ENCODE measurements around the gene SSTR3. TPM values are rescaled to one million over a fixed set of nuclear protein-coding genes. Genes with fewer than 3 reads are reported as not detected.
"Not testable (repeated sequence)": the region's sequence is repeated elsewhere in the genome, so short reads cannot be mapped to it uniquely, and the experiment has no call there.

Gene SSTR3
- total and polyA plus RNA-seq, 5 donors = not detected

- ATAC-seq = not testable (repeated sequence)
Measured at GRCh38 chr22:37233371-37233750, 21.1 kb upstream of the SSTR3 start.

GRCh38 chr22:37232140-37232998 lies 20.1 kb upstream of the SSTR3 start:
- no peak overlapping the region for H3K27ac ChIP-seq (ENCODE audit: low read length)
- no peaks in the 10 kb centered on the region for H3K4me1 ChIP-seq (ENCODE audit: control insufficient read depth, insufficient read depth, low read length)
- intact Hi-C loops (cut with DNase I) = no loop called here
- no peaks in the 10 kb centered on the region for H3K9me3 ChIP-seq (ENCODE audit: control insufficient read depth, low read length)
- WGBS = 80% methylated on average over 15 of the region's 15 CpGs
- no peaks in the 10 kb centered on the region for H3K27me3 ChIP-seq (ENCODE audit: control insufficient read depth, insufficient read depth)
- no peak overlapping the region for H3K4me3 ChIP-seq (ENCODE audit: low read length)
- peak in 1 of 3 donors; percentile 42 for DNase-seq
- no peak for ATAC-seq

More at GRCh38 chr22:37233371-37233750, 21.1 kb upstream of the SSTR3 start:
- H3K27me3 ChIP-seq (ENCODE audit: control insufficient read depth, insufficient read depth); H3K9me3 ChIP-seq (ENCODE audit: control insufficient read depth, low read length); H3K4me3 ChIP-seq (ENCODE audit: low read length); intact Hi-C loops (cut with DNase I); H3K27ac ChIP-seq (ENCODE audit: low read length); H3K4me1 ChIP-seq (ENCODE audit: control insufficient read depth, insufficient read depth, low read length): not testable (repeated sequence)
- WGBS = 89% methylated on average over 12 of the region's 12 CpGs
- DNase-seq = peak in 1 of 3 donors; percentile 15

- Histone ChIP-seq H3K4me3 (ENCODE audit: low read length) (no peak overlapping the region), H3K27ac (ENCODE audit: low read length) (no peak overlapping the region), H3K27me3 (ENCODE audit: control insufficient read depth, insufficient read depth) (no peaks in the 10 kb centered on the region), H3K4me1 (ENCODE audit: control insufficient read depth, insufficient read depth, low read length) (no peaks in the 10 kb centered on the region), H3K9me3 (ENCODE audit: control insufficient read depth, low read length) (no peaks in the 10 kb centered on the region)
- ATAC-seq (no peak), DNase-seq (peak in 1 of 3 donors; percentile 30)
- intact Hi-C loops (cut with DNase I) = no loop called here
- WGBS = 75% methylated on average over 21 of the region's 21 CpGs
Measured at GRCh38 chr22:37231406-37232139, 19.3 kb upstream of the SSTR3 start.

GRCh38 chr22:37230673-37231405 lies 18.6 kb upstream of the SSTR3 start:
- H3K27ac ChIP-seq (ENCODE audit: low read length) = no peak overlapping the region
- H3K4me1 ChIP-seq (ENCODE audit: control insufficient read depth, insufficient read depth, low read length) = no peaks in the 10 kb centered on the region
- DNase-seq (peak in 1 of 3 donors; percentile 25), ATAC-seq (no peak)
- intact Hi-C loops (cut with DNase I) = no loop called here
- 75% methylated on average over 14 of the region's 14 CpGs for WGBS
- no peaks in the 10 kb centered on the region for H3K9me3 ChIP-seq (ENCODE audit: control insufficient read depth, low read length)
- no peak overlapping the region for H3K4me3 ChIP-seq (ENCODE audit: low read length)
- H3K27me3 ChIP-seq (ENCODE audit: control insufficient read depth, insufficient read depth) = no peaks in the 10 kb centered on the region

- Histone ChIP-seq H3K4me1 (ENCODE audit: control insufficient read depth, insufficient read depth, low read length) (no peaks in the 10 kb centered on the region), H3K9me3 (ENCODE audit: control insufficient read depth, low read length) (no peaks in the 10 kb centered on the region), H3K27me3 (ENCODE audit: control insufficient read depth, insufficient read depth) (no peaks in the 10 kb centered on the region), H3K4me3 (ENCODE audit: low read length) (no peak overlapping the region), H3K27ac (ENCODE audit: low read length) (no peak overlapping the region)
- intact Hi-C loops (cut with DNase I) = no loop called here
- ATAC-seq = peak; percentile 46
- WGBS = 55% methylated on average over 8 of the region's 8 CpGs
- peak in 2 of 3 donors; percentile 74 to 78 for DNase-seq
Measured at GRCh38 chr22:37229805-37230672, 17.8 kb upstream of the SSTR3 start.

GRCh38 chr22:37229012-37229804 lies 16.9 kb upstream of the SSTR3 start:
- Histone ChIP-seq H3K27me3 (ENCODE audit: control insufficient read depth, insufficient read depth) (no peaks in the 10 kb centered on the region), H3K4me1 (ENCODE audit: control insufficient read depth, insufficient read depth, low read length) (no peaks in the 10 kb centered on the region), H3K27ac (ENCODE audit: low read length) (no peak overlapping the region), H3K9me3 (ENCODE audit: control insufficient read depth, low read length) (no peaks in the 10 kb centered on the region), H3K4me3 (ENCODE audit: low read length) (no peak overlapping the region)
- 56% methylated on average over 7 of the region's 7 CpGs for WGBS
- peak in 2 of 3 donors; percentile 41 to 54 for DNase-seq
- intact Hi-C loops (cut with DNase I) = no loop called here
- no peak for ATAC-seq

GRCh38 chr22:37228106-37229011 lies 16.1 kb upstream of the SSTR3 start:
- Histone ChIP-seq H3K4me1 (ENCODE audit: control insufficient read depth, insufficient read depth, low read length) (no peaks in the 10 kb centered on the region), H3K4me3 (ENCODE audit: low read length) (no peak overlapping the region), H3K9me3 (ENCODE audit: control insufficient read depth, low read length) (no peaks in the 10 kb centered on the region), H3K27me3 (ENCODE audit: control insufficient read depth, insufficient read depth) (no peaks in the 10 kb centered on the region), H3K27ac (ENCODE audit: low read length) (no peak overlapping the region)
- DNase-seq (peak in 1 of 3 donors; percentile 70), ATAC-seq (peak; percentile 6 to 12)
- 50% methylated on average over 20 of the region's 20 CpGs for WGBS
- intact Hi-C loops (cut with DNase I) = no loop called here

- intact Hi-C loops (cut with DNase I) = no loop called here
- DNase-seq (peak in 1 of 3 donors; percentile 12), ATAC-seq (no peak)
- no peak overlapping the region for H3K27ac ChIP-seq (ENCODE audit: low read length)
- no peaks in the 10 kb centered on the region for H3K27me3 ChIP-seq (ENCODE audit: control insufficient read depth, insufficient read depth)
- H3K4me1 ChIP-seq (ENCODE audit: control insufficient read depth, insufficient read depth, low read length) = no peaks in the 10 kb centered on the region
- no peak overlapping the region for H3K4me3 ChIP-seq (ENCODE audit: low read length)
- no peaks in the 10 kb centered on the region for H3K9me3 ChIP-seq (ENCODE audit: control insufficient read depth, low read length)
- 93% methylated on average over 14 of the region's 14 CpGs for WGBS
Measured at GRCh38 chr22:37226514-37226913, 14.2 kb upstream of the SSTR3 start.

- H3K4me1 ChIP-seq (ENCODE audit: control insufficient read depth, insufficient read depth, low read length) = no peaks in the 10 kb centered on the region
- ATAC-seq = no peak
Measured at GRCh38 chr22:37226087-37226486, 13.8 kb upstream of the SSTR3 start.

More at GRCh38 chr22:37226087-37226486, 13.8 kb upstream of the SSTR3 start:
- DNase-seq = peak in 1 of 3 donors; percentile 35
- WGBS = 90% methylated on average over 4 of the region's 4 CpGs
- intact Hi-C loops (cut with DNase I) = no loop called here
- H3K27me3 ChIP-seq (ENCODE audit: control insufficient read depth, insufficient read depth) = no peaks in the 10 kb centered on the region
- H3K4me3 ChIP-seq (ENCODE audit: low read length) = no peak overlapping the region
- no peaks in the 10 kb centered on the region for H3K9me3 ChIP-seq (ENCODE audit: control insufficient read depth, low read length)
- H3K27ac ChIP-seq (ENCODE audit: low read length) = no peak overlapping the region
